NCI-H2196 (cell line): ENCODE data around the gene CILP.

Experiments
- DNase-seq: peaks from one replicate; lab custom pipeline; 2025; ENCODE audit not compliant: unreplicated experiment; lab: John Stamatoyannopoulos, UW

Gene CILP

GRCh38 chr15:65147902-65148301, 63.4 kb downstream of the CILP start:
- no peak for DNase-seq

GRCh38 chr15:65146438-65146837, 64.8 kb downstream of the CILP start:
- DNase-seq: no peak
